ENCODE data around the gene CAPN10.

DNA sequence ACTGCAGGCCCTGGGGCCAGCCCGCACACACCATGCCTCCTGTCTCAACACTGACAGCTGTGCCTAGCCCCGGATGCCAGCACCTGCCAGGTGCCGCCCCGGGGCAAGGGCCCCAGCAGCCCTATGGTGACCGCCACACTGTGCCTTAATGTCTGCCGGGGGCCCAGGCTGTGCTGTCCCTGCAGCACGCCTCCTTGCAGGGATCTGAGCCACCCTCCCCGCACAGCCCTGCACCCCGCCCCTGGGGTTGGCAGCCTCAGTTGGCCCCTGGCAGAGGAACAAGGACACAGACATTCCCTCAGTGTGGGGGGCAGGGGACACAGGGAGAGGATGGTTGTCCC lies 8.5 kb upstream of the CAPN10 start:
- TF ChIP-seq SUZ12 (IDR thresholded peaks at IDR 0.05; ENCODE audit: extremely low read depth, insufficient read depth, insufficient read length) = no peak
- TF ChIP-seq YY1 (IDR thresholded peaks at IDR 0.05; ENCODE audit: insufficient read depth, insufficient read length) = no peak

Data from NT2/D1 (cell line).